Cardiac muscle cell (in vitro differentiated cells and primary cell): ENCODE results near the gene CHST8. TPM values are rescaled to one million over a fixed set of nuclear protein-coding genes. Genes with fewer than 3 reads are reported as not detected.

Source experiments
- DNase-seq, 2 donors: peaks; one replicate each; pipeline versions ENCODE4 v3.0.0 to v3.0.0-alpha.2; 2010 to 2017; ENCODE audit warnings: low read depth in 1 of 2, low spot score in 1 of 2
- H3K27ac ChIP-seq: fragments of 200-600 bp; sonication (generic); 2 replicates; pipeline ENCODE4 v1.5.1; 2016
- H3K27me3 ChIP-seq: fragments of 200-600 bp; sonication (generic); 2 replicates; pipeline ENCODE4 v1.6.0; 2016; ENCODE audit warnings: control low read depth
- H3K36me3 ChIP-seq: fragments of 200-600 bp; sonication (generic); 2 replicates; pipeline ENCODE4 v1.5.1; 2016; ENCODE audit warnings: control low read depth
- H3K4me1 ChIP-seq: fragments of 200-600 bp; sonication (generic); 2 replicates; pipeline ENCODE4 v1.8.1; 2017; ENCODE audit warnings: low read depth, mild to moderate bottlenecking, mixed run types
- H3K4me3 ChIP-seq: fragments of 200-600 bp; sonication (generic); 2 replicates; pipeline ENCODE4 v1.5.1; 2016; ENCODE audit warnings: mild to moderate bottlenecking
- H3K9me3 ChIP-seq: fragments of 200-600 bp; sonication (generic); 2 replicates; pipeline ENCODE4 v1.5.1; 2017; ENCODE audit warnings: low read depth, mild to moderate bottlenecking, control low read depth
- polyA plus RNA-seq: library from polyadenylated mRNA; unstranded; fragments of >200 nt; fragmentation: Nextera tagmentation; extraction: Ambion mirVana; gene quantifications from 2 replicates; pipeline ENCODE4 v1.2.1, GENCODE V29; 2016
- total RNA-seq: library from RNA; depleted of rRNA; stranded (reverse); fragments of >200 nt; gene quantifications from 2 replicates; pipeline ENCODE4 v1.2.3, GENCODE V29; 2016
- TF ChIP-seq, protein P1 (sequence below): IDR thresholded peaks from 2 replicates; pipeline ENCODE4 v1.5.1; 2012; ENCODE audit warnings: low read depth, mild to moderate bottlenecking, low read length

The CHST8 gene
- total and polyA plus RNA-seq, 2 experiments from 2014 or later, result 0.84 to 0.89 TPM

- Histone ChIP-seq H3K4me3 (no peak overlapping the region), H3K27me3 (no peaks in the 10 kb centered on the region), H3K9me3 (no peaks in the 10 kb centered on the region), H3K27ac (no peak overlapping the region), H3K36me3 (no peaks in the 10 kb centered on the region), H3K4me1 (no peaks in the 10 kb centered on the region)
- no peak for DNase-seq
- TF ChIP-seq, protein P1, sequence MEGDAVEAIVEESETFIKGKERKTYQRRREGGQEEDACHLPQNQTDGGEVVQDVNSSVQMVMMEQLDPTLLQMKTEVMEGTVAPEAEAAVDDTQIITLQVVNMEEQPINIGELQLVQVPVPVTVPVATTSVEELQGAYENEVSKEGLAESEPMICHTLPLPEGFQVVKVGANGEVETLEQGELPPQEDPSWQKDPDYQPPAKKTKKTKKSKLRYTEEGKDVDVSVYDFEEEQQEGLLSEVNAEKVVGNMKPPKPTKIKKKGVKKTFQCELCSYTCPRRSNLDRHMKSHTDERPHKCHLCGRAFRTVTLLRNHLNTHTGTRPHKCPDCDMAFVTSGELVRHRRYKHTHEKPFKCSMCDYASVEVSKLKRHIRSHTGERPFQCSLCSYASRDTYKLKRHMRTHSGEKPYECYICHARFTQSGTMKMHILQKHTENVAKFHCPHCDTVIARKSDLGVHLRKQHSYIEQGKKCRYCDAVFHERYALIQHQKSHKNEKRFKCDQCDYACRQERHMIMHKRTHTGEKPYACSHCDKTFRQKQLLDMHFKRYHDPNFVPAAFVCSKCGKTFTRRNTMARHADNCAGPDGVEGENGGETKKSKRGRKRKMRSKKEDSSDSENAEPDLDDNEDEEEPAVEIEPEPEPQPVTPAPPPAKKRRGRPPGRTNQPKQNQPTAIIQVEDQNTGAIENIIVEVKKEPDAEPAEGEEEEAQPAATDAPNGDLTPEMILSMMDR, result no peak
These were observed 166.9 kb downstream of the CHST8 start for GRCh38 chr19:33788676-33789075.

GRCh38 chr19:33789344-33789743 lies 167.6 kb downstream of the CHST8 start:
- H3K27me3 ChIP-seq, result no peaks in the 10 kb centered on the region
- no peak overlapping the region for H3K27ac ChIP-seq
- H3K4me3 ChIP-seq, result no peak overlapping the region
- H3K4me1 ChIP-seq, result no peaks in the 10 kb centered on the region
- H3K9me3 ChIP-seq, result no peaks in the 10 kb centered on the region
- TF ChIP-seq, protein P1, result no peak
- DNase-seq, result no peak
- no peaks in the 10 kb centered on the region for H3K36me3 ChIP-seq

DNA sequence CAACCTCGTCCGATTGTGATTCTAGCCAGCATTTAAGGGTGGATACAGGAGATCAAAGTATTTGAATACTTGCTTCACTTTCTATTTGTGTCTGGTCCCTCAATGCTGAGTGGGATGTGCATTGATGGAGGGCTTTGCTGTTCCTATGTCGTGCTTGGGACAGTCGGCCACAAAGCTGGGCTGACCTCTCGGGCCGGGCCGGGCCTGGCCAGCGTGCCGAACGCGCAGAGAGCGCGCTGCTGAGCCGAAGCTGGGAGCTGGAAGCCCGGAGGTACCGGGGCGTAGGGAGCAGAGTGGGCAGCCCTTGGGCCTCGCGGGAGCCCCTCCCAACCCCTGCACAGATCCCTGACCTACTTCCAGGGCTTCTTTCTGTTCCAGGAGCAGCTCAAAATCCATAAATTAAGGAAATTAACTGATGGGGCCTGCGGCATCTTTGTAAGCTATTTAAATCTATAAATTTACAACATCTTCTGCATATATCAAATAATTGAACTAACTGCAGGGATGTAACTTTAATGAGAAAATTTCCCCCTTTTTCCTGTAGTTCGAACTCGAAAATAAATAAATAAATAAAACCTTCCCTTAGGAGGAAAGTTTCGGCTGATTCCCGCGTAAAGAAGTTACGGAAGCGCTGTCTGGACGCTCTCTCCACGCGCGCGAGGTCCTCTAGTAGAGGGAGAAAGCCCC lies 173.1 kb downstream of the CHST8 start:
- Histone ChIP-seq H3K9me3 (no peaks in the 10 kb centered on the region), H3K36me3 (no peaks in the 10 kb centered on the region), H3K4me3 (peak overlapping the region; percentile 78), H3K4me1 (peaks cover 14% of the 10 kb centered on the region), H3K27ac (peak overlapping the region; percentile 98), H3K27me3 (no peaks in the 10 kb centered on the region)
- peak in 1 of 2 donors; percentile 50 for DNase-seq
- TF ChIP-seq, protein P1, result no peak

DNA sequence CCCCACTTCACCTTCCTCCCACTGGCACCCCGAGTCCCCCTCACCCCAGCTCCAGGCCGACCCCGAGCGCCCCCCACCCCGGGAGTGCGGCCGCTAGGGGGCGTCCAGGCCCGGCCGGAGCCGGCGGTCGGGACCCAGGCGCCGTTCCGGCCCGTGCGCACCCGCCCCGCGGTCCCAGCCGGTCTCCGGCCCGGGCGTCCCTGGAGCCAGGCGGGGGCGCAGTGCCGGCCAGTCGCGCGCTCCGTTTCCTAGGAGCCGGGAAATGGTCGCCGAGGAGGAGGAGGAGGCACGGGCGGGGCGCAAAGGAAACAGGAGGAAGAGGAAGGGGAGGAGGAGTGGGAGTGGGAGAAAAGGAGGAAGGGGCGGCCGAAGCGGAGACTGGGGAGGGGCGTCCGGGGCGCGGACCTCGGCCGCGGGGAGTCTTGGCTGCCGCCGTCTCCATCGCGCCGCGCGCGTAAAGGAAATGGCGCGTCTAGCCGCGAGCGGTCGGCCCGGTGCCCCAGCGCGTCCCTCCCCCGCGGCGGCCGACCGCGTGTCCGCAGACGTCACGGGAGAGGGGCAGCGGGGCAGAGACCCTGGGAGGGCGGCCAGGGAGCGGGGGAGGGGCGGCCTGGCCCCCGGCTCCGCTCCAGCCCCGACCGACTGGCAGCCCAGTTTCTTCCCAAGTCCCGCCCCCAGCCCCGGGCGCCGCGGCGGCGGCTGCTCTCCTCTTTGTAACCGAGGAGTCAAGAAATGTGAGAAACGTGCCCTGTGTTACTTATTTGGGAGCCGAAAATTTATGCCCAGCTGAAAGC lies 173.8 kb downstream of the CHST8 start:
- no peaks in the 10 kb centered on the region for H3K27me3 ChIP-seq
- TF ChIP-seq, protein P1, result peak; percentile 69
- peaks cover 16% of the 10 kb centered on the region for H3K4me1 ChIP-seq
- H3K9me3 ChIP-seq, result no peaks in the 10 kb centered on the region
- no peaks in the 10 kb centered on the region for H3K36me3 ChIP-seq
- DNase-seq, result peak; percentile 95 to 96
- peak overlapping the region; percentile 98 for H3K27ac ChIP-seq
- H3K4me3 ChIP-seq, result peak overlapping the region; percentile 78

DNA sequence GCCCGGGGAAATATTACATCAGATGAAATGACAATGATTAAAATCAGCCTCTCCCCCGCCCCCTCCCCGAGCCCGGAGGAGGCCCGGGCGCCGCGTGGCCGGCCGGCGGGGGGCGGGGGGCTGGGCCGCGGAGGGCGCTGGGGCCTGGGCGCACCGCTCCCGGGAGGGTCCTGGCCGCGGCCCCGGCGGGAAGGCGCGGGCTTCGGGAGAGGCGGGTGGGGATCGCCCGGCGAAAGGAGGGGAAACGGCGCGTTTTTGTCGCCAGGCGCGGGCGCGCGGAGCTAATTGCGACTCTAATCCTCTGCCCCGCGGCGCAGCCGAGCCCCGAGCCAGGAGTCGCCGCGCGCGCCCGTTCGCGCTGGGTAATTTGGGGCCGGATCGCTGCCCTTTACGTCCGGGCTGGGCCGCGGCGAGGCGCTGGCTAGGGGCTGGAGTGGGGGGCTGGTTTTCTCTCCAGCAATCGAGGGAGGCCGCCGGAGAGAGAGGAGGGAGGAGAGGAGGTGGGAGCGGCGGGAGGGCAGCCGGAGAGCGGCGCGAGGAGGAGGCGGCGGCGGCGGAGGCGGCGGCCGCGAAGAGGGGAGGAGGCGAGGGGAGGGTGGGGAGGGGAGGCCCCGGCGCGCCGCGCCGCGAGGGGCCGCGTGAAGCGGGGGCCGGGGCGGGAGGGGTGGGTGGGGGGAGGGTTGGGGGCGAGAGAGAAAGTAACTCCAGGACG lies 174.6 kb downstream of the CHST8 start, which contains the start of gene KCTD15:
Gene KCTD15 (plus strand): TSS at position 707 of the 712 bp plus-strand sequence. CDS start 3,585 bp downstream, outside the sequence.
- Histone ChIP-seq H3K27me3 (no peaks in the 10 kb centered on the region), H3K9me3 (no peaks in the 10 kb centered on the region), H3K36me3 (peaks cover 7% of the 10 kb centered on the region), H3K27ac (peak within 1 kb of the TSS; percentile 98), H3K4me1 (peaks cover 16% of the 10 kb centered on the region), H3K4me3 (peak within 1 kb of the TSS; percentile 78)
- TF ChIP-seq, protein P1, result no peak
- peak; percentile 74 to 75 for DNase-seq
